Ishikawa (cell line): ENCODE results near the gene MACC1.

Experiments used
- CEBPB ChIP-seq: IDR thresholded peaks from 2 replicates; pipeline ENCODE4 v1.6.1; 2012
- CREB1 ChIP-seq: IDR thresholded peaks from 2 replicates; pipeline ENCODE4 v1.6.1; 2012; ENCODE audit warnings: low read depth
- EGR1 ChIP-seq: IDR thresholded peaks from 2 replicates; pipeline ENCODE4 v1.6.1; 2012
- EP300 ChIP-seq: IDR thresholded peaks from 2 replicates; pipeline ENCODE4 v1.6.1; 2012; ENCODE audit warnings: borderline replicate concordance
- FOXM1 ChIP-seq: IDR thresholded peaks from 2 replicates; pipeline ENCODE4 v1.6.1; 2012; ENCODE audit warnings: low read depth, borderline replicate concordance
- NFIC ChIP-seq: IDR thresholded peaks from 2 replicates; pipeline ENCODE4 v1.6.1; 2012
- RAD21 ChIP-seq: IDR thresholded peaks from 2 replicates; pipeline ENCODE4 v1.6.1; 2012; ENCODE audit warnings: low read depth
- REST ChIP-seq: IDR thresholded peaks from 2 replicates; pipeline ENCODE4 v1.6.1; 2012; ENCODE audit warnings: low read depth, mild to moderate bottlenecking
- TAF1 ChIP-seq: IDR thresholded peaks from 2 replicates; pipeline ENCODE4 v1.6.1; 2012; ENCODE audit warnings: low read depth, mild to moderate bottlenecking
- TCF12 ChIP-seq: IDR thresholded peaks from 2 replicates; pipeline ENCODE4 v1.6.1; 2012; ENCODE audit warnings: low read depth
- TEAD4 ChIP-seq: IDR thresholded peaks from 2 replicates; pipeline ENCODE4 v1.6.1; 2012
- YY1 ChIP-seq: IDR thresholded peaks from 2 replicates; pipeline ENCODE4 v1.6.1; 2012; ENCODE audit warnings: low read depth
- ZBTB7A ChIP-seq: IDR thresholded peaks from 2 replicates; pipeline ENCODE4 v1.6.1; 2012; ENCODE audit warnings: low read depth
- TF ChIP-seq, protein P1 (sequence below): IDR thresholded peaks from 2 replicates; pipeline ENCODE4 v1.6.1; 2012
- TF ChIP-seq, protein P2 (sequence below): IDR thresholded peaks from 2 replicates; pipeline ENCODE4 v1.6.1; 2012

Gene MACC1

DNA sequence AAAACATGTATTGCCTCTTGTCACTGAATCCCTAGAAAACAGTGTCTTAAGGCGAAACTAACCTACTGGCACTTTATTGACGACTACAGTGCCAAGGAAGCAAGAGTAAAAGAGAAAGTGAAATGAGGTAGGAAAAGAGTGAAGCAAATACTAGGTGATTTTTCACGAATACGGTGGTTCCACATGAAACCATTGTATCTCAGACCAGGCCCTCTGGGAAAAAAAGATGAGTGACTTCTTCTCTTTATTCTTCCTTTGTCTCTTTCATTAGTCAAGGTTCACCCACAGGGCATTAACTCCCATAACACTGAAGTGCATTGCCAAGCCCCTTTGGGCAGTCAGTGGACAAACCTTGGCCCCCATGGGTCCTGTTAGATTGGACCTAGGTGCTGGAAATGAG is 16.2 kb upstream of the MACC1 start:
- TF ChIP-seq EP300 (no peak), TEAD4 (no peak), TAF1 (no peak), RAD21 (no peak), ZBTB7A (no peak), REST (no peak), FOXM1 (no peak), CEBPB (no peak)
- TF ChIP-seq, protein P1, sequence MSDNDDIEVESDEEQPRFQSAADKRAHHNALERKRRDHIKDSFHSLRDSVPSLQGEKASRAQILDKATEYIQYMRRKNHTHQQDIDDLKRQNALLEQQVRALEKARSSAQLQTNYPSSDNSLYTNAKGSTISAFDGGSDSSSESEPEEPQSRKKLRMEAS: no peak

GRCh38 chr7:20232848-20233247 is 15.7 kb upstream of the MACC1 start:
- TF ChIP-seq YY1 (no peak), CREB1 (no peak), EGR1 (no peak), EP300 (no peak), TAF1 (no peak), ZBTB7A (no peak), CEBPB (no peak), REST (no peak), RAD21 (no peak)
- TF ChIP-seq, protein P1: no peak

DNA sequence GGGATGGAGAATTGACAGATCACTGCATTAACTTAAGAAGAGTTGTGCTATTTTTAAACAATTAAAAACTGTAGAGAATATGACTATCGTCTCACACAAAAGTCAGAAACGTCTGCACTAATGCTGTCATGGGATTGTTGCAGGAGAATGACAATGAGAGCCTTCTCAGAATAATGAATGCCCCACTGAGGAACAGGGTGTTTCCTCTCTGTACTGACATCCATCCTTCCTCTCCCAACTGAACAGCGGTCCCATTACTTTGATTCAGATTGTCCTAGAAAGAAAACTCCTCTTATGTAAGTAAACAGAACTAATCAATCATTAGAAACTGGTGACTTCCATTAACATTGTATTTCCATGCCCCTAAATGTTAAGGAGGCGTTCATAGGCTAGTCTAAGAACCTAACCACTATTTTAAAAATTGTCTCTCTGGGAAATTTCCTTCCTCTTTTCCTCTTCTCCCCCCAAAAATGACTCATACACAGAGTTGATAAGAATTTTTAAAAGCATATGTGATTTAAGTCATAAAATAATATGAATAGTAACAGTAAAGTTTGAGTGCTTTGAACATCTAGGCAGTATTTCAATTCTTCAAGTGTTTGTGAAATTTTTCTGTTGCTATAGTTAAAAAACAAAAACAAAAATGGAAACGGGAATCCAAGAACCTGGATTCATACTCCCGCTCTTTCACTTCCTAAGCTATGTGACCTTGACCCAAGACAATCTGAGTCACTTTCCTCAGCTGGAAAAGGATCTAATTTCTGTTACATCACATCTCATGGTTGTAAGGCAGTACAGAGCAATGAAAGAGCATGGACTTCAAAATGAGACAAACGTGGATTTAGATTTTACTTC is 12.7 kb upstream of the MACC1 start:
- TF ChIP-seq TEAD4 (no peak), CEBPB (no peak), NFIC (no peak), FOXM1 (no peak), RAD21 (no peak), EGR1 (no peak), ZBTB7A (no peak), TCF12 (no peak), REST (no peak), TAF1 (no peak), YY1 (no peak), CREB1 (no peak), EP300 (no peak)
- TF ChIP-seq, protein P1: no peak
- TF ChIP-seq, protein P2, sequence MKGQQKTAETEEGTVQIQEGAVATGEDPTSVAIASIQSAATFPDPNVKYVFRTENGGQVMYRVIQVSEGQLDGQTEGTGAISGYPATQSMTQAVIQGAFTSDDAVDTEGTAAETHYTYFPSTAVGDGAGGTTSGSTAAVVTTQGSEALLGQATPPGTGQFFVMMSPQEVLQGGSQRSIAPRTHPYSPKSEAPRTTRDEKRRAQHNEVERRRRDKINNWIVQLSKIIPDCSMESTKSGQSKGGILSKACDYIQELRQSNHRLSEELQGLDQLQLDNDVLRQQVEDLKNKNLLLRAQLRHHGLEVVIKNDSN: no peak

DNA sequence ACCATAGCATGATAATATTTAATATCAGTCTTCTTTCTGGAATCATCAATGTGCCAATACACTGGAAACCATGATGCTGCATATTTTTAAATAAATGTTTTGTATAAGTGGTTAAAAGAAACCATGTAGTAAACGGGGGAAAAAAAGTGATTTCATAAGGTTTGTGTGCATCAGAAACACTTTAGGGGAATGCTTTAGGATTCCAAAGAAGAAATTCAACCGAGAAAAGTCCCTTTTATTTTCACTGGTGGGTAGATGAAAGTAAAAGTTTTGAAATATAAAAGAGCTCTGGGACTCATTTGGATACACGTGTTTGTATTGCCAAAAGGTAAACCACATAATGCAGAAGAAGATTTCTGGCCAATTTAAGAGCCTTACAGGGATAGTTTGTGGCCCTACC is 11.9 kb upstream of the MACC1 start:
- no peak for TF ChIP-seq EP300
- no peak for TF ChIP-seq FOXM1
- no peak for TF ChIP-seq CREB1
- TF ChIP-seq RAD21: no peak
- TF ChIP-seq REST: no peak
- TF ChIP-seq EGR1: no peak
- TF ChIP-seq YY1: no peak
- TF ChIP-seq, protein P2: no peak
- no peak for TF ChIP-seq TAF1
- no peak for TF ChIP-seq ZBTB7A
- no peak for TF ChIP-seq TCF12
- TF ChIP-seq NFIC: no peak
- no peak for TF ChIP-seq TEAD4
- TF ChIP-seq, protein P1: no peak
- TF ChIP-seq CEBPB: no peak
